Activated naive CD8-positive, alpha-beta T cell treated with anti-CD3 and anti-CD28 coated beads, Interleukin-2, amount 10 ng/mL, durations not matched to agents 7 days and 5 days (primary cell): ENCODE data around the gene OCSTAMP. TPM values are rescaled to one million over a fixed set of nuclear protein-coding genes. Genes with fewer than 3 reads are reported as not detected.

ENCODE experiments used
- ATAC-seq: fragments of 150-1000 bp; cut with Tn5 transposase; one replicate; pipeline ENCODE4 v1.10.0; 2021; ENCODE audit warnings: low read depth, moderate library complexity
- POLR2A ChIA-PET: fragments of 350-600 bp; sonication (Branson Sonifier 250); formaldehyde crosslinking; loops from one replicate; lab custom pipeline; 2021; ENCODE audit warnings: antibody characterized with exemption; lab: Charles Lee
- DNase-seq: peaks from one replicate; pipeline ENCODE4 v3.0.0; 2021
- H3K27ac Mint-ChIP-seq: one replicate; pipeline ENCODE4 v1.8.0; 2022; ENCODE audit warnings: mild to moderate bottlenecking, mixed read lengths
- H3K27me3 Mint-ChIP-seq: one replicate; pipeline ENCODE4 v1.8.0; 2022; ENCODE audit warnings: mild to moderate bottlenecking, moderate library complexity, mixed read lengths
- H3K36me3 Mint-ChIP-seq: one replicate; pipeline ENCODE4 v1.8.0; 2021; ENCODE audit warnings: mild to moderate bottlenecking, mixed read lengths
- H3K4me1 Mint-ChIP-seq: one replicate; pipeline ENCODE4 v1.8.0; 2021; ENCODE audit warnings: mixed read lengths
- H3K4me3 Mint-ChIP-seq: one replicate; pipeline ENCODE4 v1.8.0; 2022; ENCODE audit warnings: mild to moderate bottlenecking, moderate library complexity, mixed read lengths
- H3K9me3 Mint-ChIP-seq: one replicate; pipeline ENCODE4 v1.8.0; 2021; ENCODE audit warnings: mixed read lengths
- total RNA-seq, 2 experiments: library from RNA; stranded (reverse); gene quantifications; one replicate each; pipeline ENCODE4 v1.2.3, GENCODE V29; 2021

The OCSTAMP gene
- total RNA-seq, 2 experiments from 2014 or later, result not detected

DNA sequence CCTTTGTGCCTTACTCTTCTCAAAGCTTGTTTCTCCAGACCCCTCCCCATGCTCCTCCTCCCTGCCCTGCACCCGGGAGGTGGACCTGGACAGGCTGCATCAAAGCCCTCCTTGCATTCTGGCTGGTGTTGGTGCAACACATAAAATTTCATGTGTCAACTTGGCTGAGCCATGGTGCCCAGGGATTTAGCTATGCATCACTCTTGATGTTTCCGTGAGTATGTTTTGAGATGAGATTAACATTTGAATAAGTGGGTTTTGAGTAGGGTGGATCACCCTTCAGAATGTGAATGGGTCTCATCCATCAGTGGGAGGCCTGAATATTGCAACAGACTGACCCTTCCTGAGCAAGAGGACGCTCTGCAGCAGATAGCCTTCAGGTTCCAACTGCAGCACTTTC is 4.4 kb upstream of the OCSTAMP start:
- ATAC-seq (no peak), DNase-seq (no peak)
- H3K27ac Mint-ChIP-seq, result no peak overlapping the region
- no peaks in the 10 kb centered on the region for H3K9me3 Mint-ChIP-seq
- H3K27me3 Mint-ChIP-seq, result no peaks in the 10 kb centered on the region
- POLR2A ChIA-PET, result interaction anchor here (1.2 kb wide), 1 partner anchor 9 kb away, joined by 3 read pairs; no protein-coding TSS in a partner anchor
- H3K36me3 Mint-ChIP-seq, result no peaks in the 10 kb centered on the region
- H3K4me1 Mint-ChIP-seq, result peaks cover 45% of the 10 kb centered on the region
- H3K4me3 Mint-ChIP-seq, result no peak overlapping the region

DNA sequence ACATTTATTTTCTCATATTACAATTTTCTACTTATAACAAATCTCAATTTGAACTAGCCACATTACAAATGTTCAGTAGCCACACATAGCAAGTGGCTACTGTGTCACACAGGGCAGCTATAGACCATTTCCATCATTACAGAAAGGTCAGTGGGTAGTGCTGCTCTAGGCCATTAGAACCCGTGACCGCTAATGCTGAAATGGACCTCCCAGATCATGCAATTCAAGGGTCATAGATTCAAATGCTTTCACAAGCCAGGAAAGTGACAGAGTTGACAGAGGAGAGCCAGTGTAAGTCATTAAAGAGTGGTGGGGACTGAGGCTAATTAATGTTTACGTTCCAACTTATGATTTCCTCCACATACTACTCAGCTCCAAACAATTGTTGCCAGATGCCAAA is 3.5 kb upstream of the OCSTAMP start:
- no peak overlapping the region for H3K27ac Mint-ChIP-seq
- no peaks in the 10 kb centered on the region for H3K9me3 Mint-ChIP-seq
- ATAC-seq, result no peak
- peaks cover 41% of the 10 kb centered on the region for H3K4me1 Mint-ChIP-seq
- H3K4me3 Mint-ChIP-seq, result no peak overlapping the region
- H3K36me3 Mint-ChIP-seq, result no peaks in the 10 kb centered on the region
- no peaks in the 10 kb centered on the region for H3K27me3 Mint-ChIP-seq
- DNase-seq, result no peak
- POLR2A ChIA-PET, result interaction anchor here (1.0 to 1.4 kb wide), 3 partner anchors 8 to 140 kb away, joined by 3 read pairs; no protein-coding TSS in a partner anchor

DNA sequence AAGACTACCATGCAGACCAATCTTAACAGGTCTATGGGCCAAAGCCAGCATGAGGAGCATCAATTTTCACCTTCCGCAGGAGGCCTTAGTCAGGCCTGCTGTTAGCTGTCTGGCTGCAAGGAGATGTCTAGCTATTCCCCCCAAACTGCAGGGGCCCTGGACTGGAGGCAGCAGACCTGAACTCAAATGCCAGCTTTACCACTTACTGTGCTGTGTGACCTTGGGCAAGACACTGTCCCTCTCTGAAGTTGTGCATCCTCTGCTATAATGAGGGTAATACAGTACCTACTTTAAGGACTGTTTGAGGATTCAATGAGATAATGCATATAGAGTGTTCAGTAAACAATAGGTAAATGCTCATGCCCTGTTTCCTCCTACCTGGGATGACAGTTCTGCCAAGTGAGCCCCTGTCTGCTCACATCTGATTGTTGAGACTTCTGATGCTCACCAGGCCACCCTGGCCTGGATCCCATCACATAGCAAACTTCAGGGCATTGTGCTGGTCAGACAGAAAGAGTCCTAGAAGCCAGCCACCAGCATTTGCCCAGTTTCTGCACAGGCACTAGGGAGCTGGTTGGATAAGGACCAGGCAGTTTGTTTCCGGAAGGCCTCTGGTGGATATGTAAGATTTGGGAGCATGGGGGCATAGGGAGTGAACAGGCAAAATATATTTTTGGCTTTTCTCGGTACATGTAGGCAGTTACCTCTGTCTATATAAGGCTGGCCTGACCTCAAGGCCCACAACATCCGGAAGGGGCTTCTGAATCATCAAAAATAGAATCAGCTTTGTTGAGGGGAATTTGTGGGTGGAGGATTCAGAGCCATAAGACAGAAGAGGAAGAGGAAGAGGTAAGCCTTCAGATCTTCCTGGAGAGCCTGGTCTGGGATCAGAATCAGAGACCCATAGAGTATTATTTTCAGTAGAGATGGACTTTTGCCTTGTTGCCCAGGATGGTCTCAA is 2.3 kb upstream of the OCSTAMP start:
- no peaks in the 10 kb centered on the region for H3K27me3 Mint-ChIP-seq
- H3K9me3 Mint-ChIP-seq, result no peaks in the 10 kb centered on the region
- no peaks in the 10 kb centered on the region for H3K36me3 Mint-ChIP-seq
- peak overlapping the region; percentile 83 for H3K27ac Mint-ChIP-seq
- DNase-seq, result peak; percentile 62
- ATAC-seq, result peak; percentile 92
- H3K4me1 Mint-ChIP-seq, result peaks cover 38% of the 10 kb centered on the region
- POLR2A ChIA-PET, result interaction anchor here (0.8 to 1.4 kb wide), 4 partner anchors 36 to 141 kb away, joined by 3 to 4 read pairs (median 3); partner anchors contain the start of gene TP53RK
- H3K4me3 Mint-ChIP-seq, result peak overlapping the region; percentile 54

DNA sequence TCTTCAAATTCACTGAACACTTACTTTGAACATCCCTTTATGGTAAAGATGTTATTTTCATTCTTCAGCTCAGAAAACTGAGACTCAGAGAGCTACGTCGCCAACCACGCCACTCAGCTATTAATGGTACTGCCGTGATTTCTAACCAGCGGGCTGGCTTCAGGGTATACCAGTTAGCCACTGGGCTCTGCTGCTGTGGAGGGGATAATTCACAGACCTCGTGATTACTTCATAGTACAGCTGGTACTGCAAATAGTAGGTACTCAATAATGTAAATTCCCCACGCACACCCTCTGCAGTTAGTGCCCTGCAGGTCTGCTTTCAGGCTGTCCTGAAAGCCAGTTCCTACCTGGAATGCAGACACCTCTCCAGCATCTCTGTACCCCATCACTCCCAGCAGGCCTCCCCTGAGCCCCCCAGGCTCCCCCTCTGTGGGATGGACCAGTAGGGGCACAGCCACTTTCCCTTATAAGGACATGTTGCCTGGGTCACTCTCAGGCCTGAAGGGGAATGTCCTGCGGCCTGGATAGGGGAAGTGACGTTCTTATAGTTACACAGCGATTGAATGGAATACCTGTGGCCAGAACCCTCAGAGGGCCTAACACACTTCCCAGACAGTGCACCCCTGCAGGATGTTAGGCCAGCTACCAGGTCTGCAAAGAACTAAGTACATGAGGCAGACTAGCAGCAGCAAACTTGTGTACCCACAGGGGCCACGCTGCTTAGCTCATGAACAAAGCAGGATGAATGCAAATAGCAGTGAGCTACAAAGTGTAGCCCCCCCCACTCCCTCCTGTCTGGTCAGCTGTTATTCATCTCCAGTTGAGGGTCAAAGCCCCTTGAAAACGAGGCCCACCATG is 1.3 kb upstream of the OCSTAMP start:
- Mint-ChIP-seq H3K36me3 (no peaks in the 10 kb centered on the region), H3K4me3 (peak overlapping the region; percentile 54), H3K9me3 (no peaks in the 10 kb centered on the region), H3K4me1 (peaks cover 34% of the 10 kb centered on the region), H3K27ac (no peak overlapping the region), H3K27me3 (no peaks in the 10 kb centered on the region)
- POLR2A ChIA-PET, result no interaction called here
- DNase-seq, result no peak
- no peak for ATAC-seq

DNA sequence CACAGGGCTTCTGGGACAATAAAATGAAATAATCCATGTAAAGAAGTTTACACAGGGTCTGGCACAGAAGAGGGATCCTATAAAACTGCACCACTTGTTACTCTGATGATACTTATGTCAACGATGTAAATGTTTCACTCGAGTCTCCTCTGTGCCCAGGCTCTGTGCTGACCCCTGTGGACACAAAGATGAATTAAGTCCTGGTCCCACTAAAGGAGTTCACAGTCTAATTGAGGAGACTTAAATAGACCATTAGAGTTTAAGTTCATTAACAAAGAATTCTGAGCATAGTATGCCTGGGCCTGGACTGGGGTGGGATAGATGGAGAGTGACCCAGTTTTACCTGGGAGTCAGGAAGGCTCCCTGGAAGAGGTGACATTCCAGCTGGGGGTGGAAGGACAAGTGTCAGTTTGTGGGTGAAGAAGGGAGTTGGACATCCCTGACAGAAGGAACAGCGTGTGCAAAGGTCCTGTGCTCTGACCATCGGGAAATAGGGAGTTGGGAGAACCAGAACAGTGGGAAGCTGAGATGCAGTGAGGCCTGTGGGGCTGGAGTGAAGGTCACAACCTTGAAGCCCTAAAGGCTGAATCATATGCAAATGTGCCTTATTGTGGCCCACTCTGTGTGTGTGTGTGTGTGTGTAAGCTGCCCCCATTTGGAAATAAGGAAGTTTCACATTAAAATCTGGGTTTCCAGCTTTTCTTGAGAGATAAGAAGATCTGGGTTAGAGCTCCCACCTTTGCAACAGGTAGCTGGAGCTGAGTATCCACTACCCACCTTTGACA is 1.1 kb downstream of the OCSTAMP start:
- H3K9me3 Mint-ChIP-seq, result no peaks in the 10 kb centered on the region
- no peak overlapping the region for H3K27ac Mint-ChIP-seq
- DNase-seq, result no peak
- H3K36me3 Mint-ChIP-seq, result no peaks in the 10 kb centered on the region
- H3K4me1 Mint-ChIP-seq, result peaks cover 34% of the 10 kb centered on the region
- H3K4me3 Mint-ChIP-seq, result no peak overlapping the region
- POLR2A ChIA-PET, result interaction anchor here (1.2 kb wide), 1 partner anchor 36 kb away, joined by 3 read pairs; the partner anchor contains the start of gene ZNF334
- no peak for ATAC-seq
- H3K27me3 Mint-ChIP-seq, result no peaks in the 10 kb centered on the region

DNA sequence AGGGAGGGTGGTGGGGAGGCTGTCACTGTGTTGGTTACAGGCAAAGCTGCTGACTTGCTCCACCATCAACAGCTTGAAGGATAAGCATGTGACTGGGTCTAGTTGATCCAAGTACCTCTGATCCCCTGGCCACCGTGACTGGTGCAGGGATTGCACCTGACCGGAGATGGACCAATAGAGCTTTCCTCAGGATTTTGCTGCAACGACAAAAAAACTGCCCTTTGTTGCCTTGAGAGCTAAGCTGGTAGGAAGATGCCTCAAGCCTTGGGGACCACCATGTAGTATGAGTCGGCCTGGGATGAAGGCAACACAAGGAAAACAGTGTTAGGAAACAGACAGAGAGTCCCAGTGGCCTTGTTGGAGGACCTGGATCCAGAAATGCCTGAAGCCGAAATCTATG is 1.8 kb downstream of the OCSTAMP start:
- H3K4me3 Mint-ChIP-seq, result no peak overlapping the region
- H3K36me3 Mint-ChIP-seq, result no peaks in the 10 kb centered on the region

DNA sequence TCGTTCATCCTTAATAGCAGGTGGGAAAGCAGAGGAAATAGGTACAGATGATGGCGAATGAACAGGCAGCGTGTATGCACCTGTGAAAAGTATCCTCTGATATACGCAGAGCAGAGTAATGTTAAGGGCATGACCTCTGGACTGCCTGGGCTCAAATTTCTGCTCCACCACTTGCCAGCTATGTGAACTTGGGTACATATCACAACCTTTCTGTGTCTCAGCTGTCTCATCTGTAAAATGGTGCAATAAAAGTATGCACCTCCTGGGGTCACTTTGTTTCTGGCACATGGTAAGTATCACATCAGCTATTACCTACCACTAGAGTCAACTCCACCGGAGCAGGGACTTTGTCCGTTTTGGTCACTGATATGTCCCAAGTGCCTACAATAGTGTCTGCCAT is 2.5 kb downstream of the OCSTAMP start:
- Mint-ChIP-seq H3K36me3 (no peaks in the 10 kb centered on the region), H3K27ac (no peak overlapping the region), H3K4me3 (no peak overlapping the region), H3K9me3 (no peaks in the 10 kb centered on the region), H3K27me3 (peaks cover 5% of the 10 kb centered on the region), H3K4me1 (peaks cover 29% of the 10 kb centered on the region)
- POLR2A ChIA-PET, result no interaction called here
- ATAC-seq (no peak), DNase-seq (no peak)

More for the DNA sequence above, 1.8 kb downstream of the OCSTAMP start:
- Mint-ChIP-seq H3K9me3 (no peaks in the 10 kb centered on the region), H3K27ac (no peak overlapping the region), H3K4me1 (peaks cover 34% of the 10 kb centered on the region), H3K27me3 (peaks cover 4% of the 10 kb centered on the region)
- ATAC-seq, result no peak
- no peak for DNase-seq
- POLR2A ChIA-PET, result no interaction called here

DNA sequence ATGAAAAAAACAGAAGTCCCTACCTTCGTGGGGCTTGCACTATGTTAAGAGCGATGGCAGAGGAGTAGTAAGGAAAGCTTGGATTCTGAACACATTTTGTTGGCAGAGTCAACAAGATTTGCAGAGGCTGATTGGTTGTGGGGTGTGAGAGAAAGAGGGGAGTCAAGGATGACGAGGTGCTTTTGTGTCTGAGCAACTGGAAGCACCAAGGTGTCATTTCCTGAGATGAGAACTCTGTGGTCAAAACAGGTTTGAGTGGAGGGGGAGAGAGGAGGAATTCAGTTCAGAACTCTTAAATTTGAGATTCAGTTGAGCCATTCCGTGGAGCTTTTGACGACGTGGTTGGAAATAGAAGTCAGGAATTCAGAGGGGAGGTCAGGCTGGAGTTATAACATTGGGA is 3.5 kb downstream of the OCSTAMP start:
- Mint-ChIP-seq H3K27ac (no peak overlapping the region), H3K27me3 (peaks cover 11% of the 10 kb centered on the region), H3K9me3 (no peaks in the 10 kb centered on the region), H3K4me1 (peaks cover 19% of the 10 kb centered on the region), H3K4me3 (no peak overlapping the region), H3K36me3 (no peaks in the 10 kb centered on the region)
- POLR2A ChIA-PET, result interaction anchor here (1.0 kb wide), 1 partner anchor 144 kb away, joined by 4 read pairs; no protein-coding TSS in a partner anchor
- DNase-seq (no peak), ATAC-seq (no peak)

DNA sequence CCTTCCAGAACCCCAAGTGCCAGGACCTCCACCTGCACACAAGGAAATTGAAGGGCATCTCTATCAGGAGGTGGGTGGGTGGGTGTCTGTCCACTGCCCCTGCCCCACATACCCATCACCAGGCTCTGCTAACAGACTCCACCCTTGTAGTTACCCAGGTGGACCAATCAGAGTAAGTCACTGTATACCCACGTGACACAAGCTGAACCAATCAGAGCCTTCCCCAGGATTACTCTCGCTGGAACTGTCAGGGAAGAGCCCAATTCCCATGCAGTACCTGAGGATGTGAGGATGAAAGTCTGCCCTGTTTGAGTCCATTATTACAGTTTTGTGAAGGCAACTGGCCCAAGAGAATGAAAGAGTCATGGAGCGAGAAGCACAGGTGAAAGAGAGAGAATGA is 4.2 kb downstream of the OCSTAMP start:
- Mint-ChIP-seq H3K9me3 (no peaks in the 10 kb centered on the region), H3K27ac (no peak overlapping the region), H3K27me3 (peaks cover 11% of the 10 kb centered on the region), H3K4me1 (peaks cover 14% of the 10 kb centered on the region), H3K36me3 (no peaks in the 10 kb centered on the region), H3K4me3 (no peak overlapping the region)
- DNase-seq (no peak), ATAC-seq (no peak)
- POLR2A ChIA-PET, result interaction anchor here (1.3 kb wide), 1 partner anchor 8 kb away, joined by 3 read pairs; no protein-coding TSS in a partner anchor

DNA sequence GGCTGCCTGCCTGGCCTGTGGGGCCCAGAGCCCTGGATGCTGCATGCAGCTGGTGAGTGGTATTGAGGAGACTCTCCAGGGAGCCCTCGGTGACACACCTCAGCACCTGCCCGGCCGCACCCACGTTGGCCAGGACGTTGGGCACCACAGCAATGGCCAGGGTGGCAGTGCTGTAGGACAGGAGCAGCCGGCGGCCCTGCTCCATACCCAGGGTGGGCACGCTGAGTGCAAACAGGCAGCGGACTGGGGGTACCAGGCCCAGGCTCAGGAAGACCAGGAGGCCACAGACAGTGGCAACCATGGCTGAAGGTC is 4.7 kb downstream of the OCSTAMP start:
- H3K4me1 Mint-ChIP-seq, result peaks cover 12% of the 10 kb centered on the region
- H3K36me3 Mint-ChIP-seq, result no peaks in the 10 kb centered on the region
- peak overlapping the region; percentile 12 for H3K4me3 Mint-ChIP-seq
- H3K27me3 Mint-ChIP-seq, result peaks cover 15% of the 10 kb centered on the region
- no peak for ATAC-seq
- POLR2A ChIA-PET, result interaction anchor here (1.3 to 1.6 kb wide), 2 partner anchors 8 to 134 kb away, joined by 3 to 7 read pairs; no protein-coding TSS in a partner anchor
- no peak for DNase-seq
- H3K27ac Mint-ChIP-seq, result peak overlapping the region; percentile 93
- no peaks in the 10 kb centered on the region for H3K9me3 Mint-ChIP-seq

DNA sequence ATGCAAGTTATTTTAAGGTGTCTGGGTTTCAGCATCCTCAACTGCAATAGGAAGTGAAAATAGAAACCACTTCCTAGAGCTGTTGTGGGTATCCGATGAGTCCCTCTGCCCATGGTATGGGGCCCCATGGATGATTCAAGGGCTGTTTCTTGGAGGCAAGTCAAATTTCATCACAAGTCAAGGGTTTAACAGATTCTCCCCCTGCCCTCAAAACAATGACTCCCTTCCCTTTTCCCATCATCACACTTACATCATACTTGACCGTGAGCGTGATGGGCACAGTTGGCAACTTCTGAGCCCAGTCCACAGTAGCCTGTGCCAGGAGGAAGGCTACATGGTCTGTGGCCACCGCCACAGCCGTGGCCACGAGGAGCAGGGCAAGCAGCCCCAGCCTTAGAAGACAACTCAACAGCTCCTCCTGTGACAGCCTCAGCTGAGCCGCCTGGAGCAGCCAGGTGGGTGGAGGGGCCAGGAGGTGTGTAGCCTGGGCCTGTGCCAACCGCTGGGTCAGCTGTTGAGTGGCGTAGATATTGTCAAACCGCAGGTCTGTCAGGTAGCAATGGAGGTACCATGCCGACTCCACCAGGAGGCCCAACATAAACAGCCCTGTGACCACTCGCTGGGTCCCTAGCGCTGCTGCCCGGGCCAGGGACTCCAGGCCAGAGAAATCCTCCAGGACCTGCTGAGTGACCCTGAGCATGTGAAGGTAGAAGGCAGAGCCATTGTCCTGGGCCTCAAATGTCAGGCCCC is 5.2 kb downstream of the OCSTAMP start:
- Mint-ChIP-seq H3K27me3 (peaks cover 15% of the 10 kb centered on the region), H3K4me1 (peaks cover 12% of the 10 kb centered on the region), H3K4me3 (peak overlapping the region; percentile 70), H3K27ac (peak overlapping the region; percentile 93), H3K36me3 (no peaks in the 10 kb centered on the region), H3K9me3 (no peaks in the 10 kb centered on the region)
- ATAC-seq (peak; percentile 89), DNase-seq (peak; percentile 67)
- POLR2A ChIA-PET, result interaction anchor here (0.7 to 1.6 kb wide), 6 partner anchors 9 to 143 kb away, joined by 3 to 7 read pairs (median 3); partner anchors contain the start of gene TP53RK

DNA sequence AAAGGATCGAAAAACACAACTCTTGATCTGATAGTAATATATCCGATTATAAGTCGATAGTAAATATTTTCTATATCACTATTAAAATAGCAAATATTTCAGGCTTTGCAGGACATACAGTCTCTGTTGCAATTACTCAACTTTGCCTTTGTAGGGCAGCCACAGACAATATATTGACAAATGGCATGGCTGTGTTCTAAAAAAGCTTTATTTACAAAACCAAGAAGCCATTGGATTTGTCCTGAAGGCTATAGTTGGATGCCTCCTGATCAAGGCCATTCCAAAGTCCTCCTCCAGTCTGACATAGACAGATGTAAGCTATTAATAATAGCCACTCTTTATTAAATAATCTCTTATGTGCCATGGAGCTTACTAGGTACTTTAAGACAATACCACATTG is 5.9 kb downstream of the OCSTAMP start:
- DNase-seq, result no peak
- POLR2A ChIA-PET, result interaction anchor here (0.9 to 1.6 kb wide), 4 partner anchors 14 to 137 kb away, joined by 3 to 7 read pairs (median 4); no protein-coding TSS in a partner anchor
- Mint-ChIP-seq H3K27ac (no peak overlapping the region), H3K36me3 (no peaks in the 10 kb centered on the region), H3K9me3 (no peaks in the 10 kb centered on the region), H3K4me1 (peaks cover 12% of the 10 kb centered on the region), H3K4me3 (peak overlapping the region; percentile 70), H3K27me3 (peaks cover 18% of the 10 kb centered on the region)
- no peak for ATAC-seq
